Measurements from ENCODE around the gene GYPC.
"Not testable (repeated sequence)": the region's sequence is repeated elsewhere in the genome, so short reads cannot be mapped to it uniquely, and the experiment has no call there.

Gene GYPC

DNA sequence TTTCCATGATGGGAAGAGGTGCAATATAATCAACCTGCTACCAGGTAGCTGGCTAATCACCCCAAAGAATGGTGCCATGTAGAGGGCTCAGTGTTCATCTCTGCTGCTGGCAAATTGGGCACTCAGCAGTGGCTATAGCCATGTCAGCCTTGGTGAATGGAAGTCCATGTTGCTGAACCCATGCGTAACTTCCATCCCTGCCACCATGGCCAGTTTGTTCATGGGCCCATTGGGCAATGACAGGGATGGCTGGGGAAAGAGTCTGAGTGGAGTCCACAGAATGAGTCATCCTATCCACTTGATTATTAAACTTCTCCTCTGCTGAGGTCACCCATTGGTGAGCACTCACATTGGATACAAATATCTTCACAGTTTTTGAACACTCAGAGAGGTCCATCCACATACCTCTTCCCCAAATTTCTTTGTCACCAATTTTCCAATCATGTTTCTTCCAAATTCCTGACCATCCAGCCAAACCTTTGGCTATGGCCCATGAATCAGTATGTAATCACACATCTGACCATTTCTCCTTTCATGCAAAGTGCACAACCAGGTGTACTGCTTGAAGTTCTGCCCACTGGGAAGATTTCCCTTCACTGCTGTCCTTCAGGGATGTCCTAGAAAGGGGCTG is 8.1 kb upstream of the GYPC start:
- in situ Hi-C loops (cut with MboI; ENCODE audit: low pct_unique_long_range_greater_than_20kb, low sequenced_read_pairs): not testable (repeated sequence)

DNA sequence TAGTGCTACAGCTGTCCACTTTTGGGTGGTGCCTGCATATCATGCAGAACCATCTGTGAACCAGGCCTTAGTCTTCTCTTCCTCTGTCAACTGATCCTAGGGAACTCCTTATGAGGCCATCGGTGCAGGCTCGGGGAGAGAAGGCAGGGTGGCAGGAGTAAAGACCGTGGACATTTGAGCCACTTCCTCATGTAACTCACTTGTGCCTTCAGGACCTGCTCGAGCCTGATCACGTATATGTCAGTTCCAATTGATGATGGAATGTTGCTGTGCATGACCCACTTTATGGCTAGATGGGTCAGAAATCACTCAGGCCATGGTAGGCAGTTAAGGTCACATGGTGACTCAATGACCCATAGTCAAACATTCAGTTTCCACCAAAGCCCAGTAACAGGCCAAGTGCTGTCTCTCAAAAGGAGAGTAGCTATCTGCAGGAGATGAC is 7.6 kb upstream of the GYPC start:
- in situ Hi-C loops (cut with MboI; ENCODE audit: low pct_unique_long_range_greater_than_20kb, low sequenced_read_pairs); DNase-seq: not testable (repeated sequence)

More for the DNA sequence above, 8.1 kb upstream of the GYPC start:
- not testable (repeated sequence) for DNase-seq

DNA sequence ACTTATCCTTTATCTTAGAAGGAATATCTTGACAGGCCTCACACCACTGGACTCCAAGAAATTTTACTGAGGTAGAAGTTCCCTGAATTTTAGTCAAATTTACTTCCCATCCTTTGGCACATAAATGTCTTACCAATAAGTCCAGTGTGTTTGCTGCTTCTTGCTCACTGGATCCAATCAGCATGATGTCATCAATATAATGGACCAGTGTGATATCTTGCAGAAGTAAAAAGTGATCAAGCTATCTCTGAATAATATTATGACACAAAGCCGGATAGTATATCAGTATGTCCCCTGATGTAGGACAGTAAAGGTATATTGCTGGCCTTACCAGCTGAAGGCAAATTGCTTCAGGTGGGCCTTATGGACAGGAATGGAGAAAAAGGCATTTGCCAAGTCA is 6.9 kb upstream of the GYPC start:
- no peak for DNase-seq
- in situ Hi-C loops (cut with MboI; ENCODE audit: low pct_unique_long_range_greater_than_20kb, low sequenced_read_pairs): no loop called here

DNA sequence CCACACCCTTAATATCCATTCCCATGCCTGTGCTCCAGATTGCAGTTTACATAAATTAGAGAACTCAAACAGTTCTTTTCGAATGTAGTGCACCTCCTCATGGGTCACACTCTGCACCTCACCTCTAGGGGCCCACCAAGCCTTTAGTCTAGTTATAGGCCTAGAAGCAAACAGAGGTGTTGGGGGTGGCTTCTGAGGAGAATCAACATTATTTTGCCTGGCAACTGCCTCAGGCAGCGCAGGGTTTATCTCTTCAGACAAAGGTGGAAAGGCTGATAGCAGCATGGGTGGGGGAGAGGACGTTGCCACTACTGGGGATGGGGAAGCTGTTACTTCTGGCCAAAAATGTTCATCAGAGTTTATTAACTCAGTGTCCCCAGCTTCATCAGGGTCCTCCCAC is 5.0 kb upstream of the GYPC start:
- no peak for DNase-seq
- in situ Hi-C loops (cut with MboI; ENCODE audit: low pct_unique_long_range_greater_than_20kb, low sequenced_read_pairs): no loop called here

DNA sequence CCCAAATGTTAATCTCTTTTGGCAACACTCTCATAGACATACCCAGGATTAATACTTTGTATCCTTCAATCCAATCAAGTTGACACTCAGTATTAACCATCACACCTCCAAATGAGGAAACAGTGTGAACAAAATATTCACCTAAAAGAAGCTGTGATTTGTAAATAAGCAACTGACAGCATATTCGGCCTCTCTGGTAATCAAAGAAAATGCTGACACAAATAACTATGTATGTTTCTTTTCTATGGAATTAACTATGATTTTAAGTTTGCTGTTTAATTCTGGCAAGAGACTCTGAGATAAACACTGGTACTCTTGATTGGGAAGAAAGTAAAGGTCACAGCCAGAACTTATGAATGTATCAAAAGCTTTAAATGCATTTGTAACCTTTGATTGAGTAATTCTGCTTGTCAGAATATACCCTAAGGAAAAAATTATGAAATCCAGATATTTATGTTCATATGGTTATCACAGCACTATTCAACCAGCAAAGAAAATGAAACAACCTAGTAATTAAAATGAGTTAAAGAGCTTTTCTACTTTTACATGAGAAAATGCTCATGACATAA is 3.6 kb upstream of the GYPC start:
- no peak for DNase-seq
- in situ Hi-C loops (cut with MboI; ENCODE audit: low pct_unique_long_range_greater_than_20kb, low sequenced_read_pairs): no loop called here

DNA sequence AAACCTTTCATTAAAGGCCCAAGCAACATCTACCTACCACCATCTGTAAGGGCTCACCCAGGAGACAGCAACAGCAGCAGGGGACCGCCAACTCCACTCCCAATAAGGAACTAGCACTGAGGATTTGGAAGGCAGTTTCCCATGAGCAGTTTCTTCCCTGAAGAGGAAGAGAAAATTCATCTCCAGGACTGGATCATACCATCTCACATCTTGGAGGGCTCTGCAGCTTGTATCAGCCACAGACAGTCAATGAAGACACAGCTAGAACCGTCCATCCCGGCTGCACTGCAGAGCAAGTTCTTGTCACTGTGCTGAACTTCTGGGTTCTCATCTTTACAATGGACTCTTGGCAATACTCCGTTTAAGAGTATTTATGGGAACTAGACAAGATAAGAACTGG is 2.8 kb upstream of the GYPC start:
- no peak for DNase-seq
- in situ Hi-C loops (cut with MboI; ENCODE audit: low pct_unique_long_range_greater_than_20kb, low sequenced_read_pairs): no loop called here

DNA sequence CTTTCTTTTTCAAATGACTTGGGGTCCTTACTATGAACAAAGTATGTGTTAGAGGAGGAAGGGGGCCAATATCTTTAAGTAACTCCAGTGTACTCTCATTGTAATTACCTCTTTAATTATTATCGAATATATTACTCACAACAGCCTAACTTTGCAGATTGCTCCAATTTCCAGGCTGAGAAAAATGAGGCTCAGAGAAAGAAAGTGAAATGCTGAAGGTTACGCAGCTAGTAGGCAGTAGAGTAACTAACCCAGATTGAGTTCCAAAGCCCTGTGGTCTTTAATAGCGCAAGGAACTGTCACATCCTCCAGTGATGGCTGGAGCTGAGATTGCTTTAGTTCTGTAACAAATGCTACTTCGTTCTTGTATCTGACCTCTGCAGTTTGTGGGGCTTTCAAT is 2.2 kb upstream of the GYPC start:
- in situ Hi-C loops (cut with MboI; ENCODE audit: low pct_unique_long_range_greater_than_20kb, low sequenced_read_pairs): no loop called here

DNA sequence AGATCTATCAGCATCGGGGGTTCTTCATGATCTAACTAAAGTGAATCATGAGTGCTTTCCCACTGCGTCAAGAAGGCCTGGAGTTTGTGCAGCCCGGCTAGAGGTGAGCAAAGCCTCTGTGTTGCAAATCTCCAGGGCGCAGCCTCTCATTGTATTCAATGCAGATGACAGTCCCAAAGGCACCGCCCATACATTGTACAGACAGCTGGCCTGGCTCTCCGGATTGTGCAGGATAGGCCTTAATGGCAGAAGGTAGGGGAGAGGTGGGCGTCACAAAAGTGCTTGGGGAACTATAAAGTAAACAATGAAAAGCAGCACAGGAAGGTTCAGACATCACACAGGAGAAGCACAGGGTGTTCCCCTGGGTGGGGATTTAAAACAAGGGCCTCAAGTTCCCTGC is 907 bp upstream of the GYPC start:
- in situ Hi-C loops (cut with MboI; ENCODE audit: low pct_unique_long_range_greater_than_20kb, low sequenced_read_pairs): no loop called here
- no peak for DNase-seq

More for the DNA sequence above, 2.2 kb upstream of the GYPC start:
- DNase-seq: no peak

DNA sequence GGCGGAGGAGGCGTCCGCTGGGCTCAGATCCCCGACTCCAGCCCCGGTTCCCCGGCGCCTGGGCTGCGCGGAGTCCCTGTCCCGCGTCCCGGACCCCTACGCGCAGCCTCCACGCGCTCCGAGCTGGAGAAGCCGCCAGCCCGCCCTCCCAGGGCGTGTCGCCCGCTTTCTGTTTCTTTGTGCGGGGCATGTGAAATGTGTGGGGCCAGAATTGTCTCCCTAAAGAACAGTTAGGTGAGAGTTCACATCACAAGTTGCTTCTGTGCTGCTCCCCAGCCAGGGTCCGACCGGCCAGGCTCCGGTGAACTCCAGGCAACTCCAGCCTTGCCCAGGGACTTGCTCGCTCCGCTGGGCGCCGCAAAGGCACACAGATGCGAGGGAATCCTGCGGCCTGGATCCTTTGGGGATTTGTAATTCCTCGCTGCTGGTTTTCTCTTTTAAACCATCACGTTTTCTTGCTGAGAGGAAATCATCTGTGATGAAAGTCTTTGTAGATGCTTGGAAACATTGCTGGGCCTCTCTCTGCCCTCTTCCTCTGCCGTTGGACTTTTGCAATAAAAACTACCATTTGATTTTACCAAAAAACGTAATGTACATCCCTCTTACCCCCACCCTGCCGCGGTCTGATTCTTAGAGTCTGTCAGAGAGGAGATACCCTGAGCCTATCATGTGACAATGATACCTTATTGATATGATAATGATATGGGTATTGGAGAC is 631 bp downstream of the GYPC start:
- in situ Hi-C loops (cut with MboI; ENCODE audit: low pct_unique_long_range_greater_than_20kb, low sequenced_read_pairs): no loop called here

DNA sequence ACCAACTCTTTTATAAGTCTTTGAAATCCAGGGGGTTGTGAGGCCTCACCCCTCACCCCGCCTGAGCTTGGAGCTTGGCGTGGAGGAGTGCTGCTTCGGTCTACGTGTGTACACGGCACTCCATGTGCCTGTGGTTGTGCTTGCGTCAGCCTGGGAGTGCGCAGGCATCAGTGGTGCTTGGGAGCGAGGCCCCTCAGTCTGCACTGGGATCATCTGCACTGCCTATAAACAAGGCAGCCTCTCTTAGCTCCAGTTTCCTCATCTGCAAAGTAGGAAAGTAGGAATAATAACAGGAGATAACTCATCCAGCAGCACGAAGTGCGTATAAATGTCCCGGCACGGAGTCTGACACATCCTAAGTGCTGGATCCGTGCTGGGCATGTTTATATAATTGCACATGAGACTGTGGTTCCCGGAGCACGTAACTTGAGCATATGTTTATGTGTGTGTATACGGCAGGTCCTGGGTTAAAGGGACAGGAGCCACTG is 1.2 kb downstream of the GYPC start:
- in situ Hi-C loops (cut with MboI; ENCODE audit: low pct_unique_long_range_greater_than_20kb, low sequenced_read_pairs): no loop called here
- no peak for DNase-seq

More for the DNA sequence above, 631 bp downstream of the GYPC start:
- DNase-seq: no peak

DNA sequence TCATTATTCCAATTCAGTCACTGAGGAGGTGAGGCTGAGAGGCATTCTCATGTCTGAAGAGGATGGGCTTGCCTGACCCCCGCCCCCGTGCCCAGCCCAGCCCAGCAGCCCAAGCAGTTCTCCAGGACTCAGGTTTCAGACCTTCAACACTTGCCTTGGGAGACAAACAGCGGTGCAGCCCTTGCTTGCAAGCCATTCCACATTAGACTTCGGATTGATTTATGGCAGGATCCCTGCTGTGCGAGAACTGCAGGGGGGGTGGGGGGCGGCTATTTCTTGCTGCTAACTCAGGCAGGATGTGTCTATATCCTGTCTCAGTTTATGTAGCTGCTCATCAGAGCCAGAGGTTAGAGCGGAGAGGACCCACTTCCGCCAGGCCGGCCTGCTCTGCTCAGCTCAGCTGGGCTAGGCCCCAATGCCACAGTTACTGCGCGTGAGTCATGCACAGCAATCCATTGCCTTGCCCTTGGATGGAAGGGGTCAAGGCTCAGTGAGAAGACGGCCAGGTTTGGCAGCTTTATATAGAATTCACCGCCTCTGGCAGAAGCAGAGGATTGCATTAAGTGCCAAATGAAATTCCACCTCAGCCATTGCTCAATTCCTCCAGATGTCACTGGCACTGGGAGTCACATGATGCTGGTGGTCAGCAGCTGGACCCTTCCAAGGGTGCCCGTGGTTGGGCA is 1.8 kb downstream of the GYPC start:
- in situ Hi-C loops (cut with MboI; ENCODE audit: low pct_unique_long_range_greater_than_20kb, low sequenced_read_pairs): no loop called here
- peak; percentile 92 for DNase-seq

DNA sequence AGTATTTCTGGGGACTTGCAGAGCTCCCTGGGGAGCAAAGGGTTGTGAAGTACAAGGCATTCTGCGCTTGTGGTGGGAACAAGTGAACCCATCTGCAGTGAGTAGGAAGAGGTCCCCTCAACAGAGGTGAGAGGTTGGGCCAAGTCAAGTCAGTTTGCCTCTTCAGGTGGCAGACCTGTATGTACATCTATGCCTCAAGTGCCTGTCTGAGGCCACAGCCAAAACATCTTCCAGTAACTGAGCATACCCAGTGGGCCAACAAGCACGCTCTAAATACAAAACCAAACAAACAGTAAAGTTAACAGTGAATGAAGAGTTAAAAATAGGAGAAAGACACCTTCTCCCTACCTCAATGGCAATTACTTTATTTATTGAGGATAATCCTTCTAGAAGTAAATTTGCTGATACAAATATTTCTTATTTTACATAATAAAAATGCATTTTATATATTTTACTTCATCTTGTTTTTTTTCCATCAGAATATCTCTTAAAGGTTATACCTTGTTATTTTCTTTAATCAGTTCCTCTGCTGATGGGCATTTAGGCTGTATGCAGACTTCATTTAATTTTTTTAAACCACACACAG is 2.5 kb downstream of the GYPC start:
- in situ Hi-C loops (cut with MboI; ENCODE audit: low pct_unique_long_range_greater_than_20kb, low sequenced_read_pairs): no loop called here
- no peak for DNase-seq

DNA sequence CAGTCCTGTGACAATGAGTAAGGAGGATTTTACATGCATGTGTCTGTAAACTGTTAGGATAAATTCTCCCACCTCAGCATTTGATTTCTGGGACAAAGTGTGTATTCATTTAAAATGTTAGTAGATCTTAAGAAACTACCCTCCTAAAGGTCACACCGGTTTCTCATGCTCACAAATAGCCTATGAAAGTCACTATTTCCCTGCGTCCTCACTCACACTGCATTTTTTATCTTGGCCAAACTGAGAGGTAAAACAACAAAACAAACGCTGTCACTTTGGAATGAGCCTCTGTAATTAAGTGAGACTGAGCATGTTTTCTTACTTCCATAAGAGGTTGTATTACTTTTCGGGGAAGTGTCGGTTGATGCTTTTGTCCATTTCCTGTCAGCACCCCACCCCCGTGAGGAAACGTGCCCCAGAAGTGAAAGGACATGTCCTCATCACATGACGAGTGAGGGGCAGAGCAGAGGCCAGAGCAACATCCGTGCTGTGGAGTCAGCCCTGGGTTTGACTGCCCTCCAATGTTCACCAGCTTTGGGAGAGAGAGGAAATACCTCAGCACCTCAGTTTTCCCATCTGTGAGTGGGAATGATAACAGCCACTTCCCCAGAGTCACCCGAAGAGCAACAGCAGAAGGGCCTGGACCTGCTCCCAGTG is 3.1 kb downstream of the GYPC start:
- in situ Hi-C loops (cut with MboI; ENCODE audit: low pct_unique_long_range_greater_than_20kb, low sequenced_read_pairs): no loop called here
- no peak for DNase-seq

DNA sequence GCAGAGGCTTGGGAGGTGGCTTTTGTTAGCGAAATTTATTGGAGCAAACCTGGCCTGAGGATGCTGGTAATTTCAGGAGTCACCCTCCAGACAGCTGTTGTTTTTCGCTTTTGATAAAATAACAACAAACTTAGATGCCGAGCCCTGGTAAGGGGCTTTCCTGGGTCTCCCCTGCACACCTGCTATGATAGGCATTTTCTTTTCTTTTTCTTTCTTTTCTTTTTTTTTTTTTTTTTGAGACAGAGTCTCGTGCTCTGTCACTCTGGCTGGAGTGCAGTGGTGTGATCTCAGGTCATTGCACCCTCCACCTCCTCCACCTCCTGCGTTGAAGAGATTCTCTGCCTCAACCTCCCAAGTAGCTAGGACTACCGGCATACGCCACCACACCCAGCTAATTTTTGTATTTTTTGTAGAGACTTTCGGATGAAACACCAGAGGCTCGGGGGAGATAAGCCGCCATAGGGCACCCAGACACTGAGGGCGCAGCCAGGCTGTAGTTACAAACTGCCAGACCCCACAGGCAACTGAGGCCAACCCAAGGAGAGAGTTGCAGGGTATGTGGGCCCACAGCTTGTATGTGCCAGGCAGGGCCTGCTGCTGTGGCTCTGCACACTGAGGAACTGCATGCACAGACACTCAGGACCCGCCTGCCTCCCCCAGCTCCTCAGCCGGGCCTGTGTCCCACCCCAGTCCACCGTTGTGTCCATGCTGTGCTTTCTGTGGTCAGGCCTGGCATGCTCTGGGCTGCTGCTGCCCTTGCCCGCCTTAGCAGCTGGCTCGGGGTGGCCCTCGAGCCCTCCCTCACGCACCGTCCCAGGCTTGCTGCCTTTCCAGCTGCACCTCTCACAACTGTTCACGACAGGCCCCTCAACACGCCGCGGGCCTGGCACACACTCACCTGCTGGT is 3.9 kb downstream of the GYPC start:
- no peak for DNase-seq
- in situ Hi-C loops (cut with MboI; ENCODE audit: low pct_unique_long_range_greater_than_20kb, low sequenced_read_pairs): no loop called here

DNA sequence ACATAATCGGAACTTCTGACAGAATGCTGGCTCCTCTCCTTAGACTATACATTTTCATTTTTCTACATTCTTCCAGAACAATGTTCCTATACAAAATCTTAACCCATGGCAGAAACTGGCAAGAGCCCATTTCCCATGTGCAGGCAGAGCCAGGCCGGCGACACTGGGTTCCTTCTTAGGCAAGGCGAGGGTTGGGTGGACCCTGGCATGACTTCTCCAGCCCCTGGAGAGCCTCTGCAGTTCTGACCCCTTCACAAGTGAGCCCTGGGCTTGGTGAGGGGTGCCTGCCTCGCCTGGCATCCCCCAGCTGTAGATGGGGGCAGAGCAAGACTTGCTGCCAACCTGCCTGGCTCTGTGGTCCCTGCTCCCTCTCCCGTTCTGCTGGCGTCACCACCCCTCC is 5.0 kb downstream of the GYPC start:
- in situ Hi-C loops (cut with MboI; ENCODE audit: low pct_unique_long_range_greater_than_20kb, low sequenced_read_pairs): no loop called here
- DNase-seq: no peak

DNA sequence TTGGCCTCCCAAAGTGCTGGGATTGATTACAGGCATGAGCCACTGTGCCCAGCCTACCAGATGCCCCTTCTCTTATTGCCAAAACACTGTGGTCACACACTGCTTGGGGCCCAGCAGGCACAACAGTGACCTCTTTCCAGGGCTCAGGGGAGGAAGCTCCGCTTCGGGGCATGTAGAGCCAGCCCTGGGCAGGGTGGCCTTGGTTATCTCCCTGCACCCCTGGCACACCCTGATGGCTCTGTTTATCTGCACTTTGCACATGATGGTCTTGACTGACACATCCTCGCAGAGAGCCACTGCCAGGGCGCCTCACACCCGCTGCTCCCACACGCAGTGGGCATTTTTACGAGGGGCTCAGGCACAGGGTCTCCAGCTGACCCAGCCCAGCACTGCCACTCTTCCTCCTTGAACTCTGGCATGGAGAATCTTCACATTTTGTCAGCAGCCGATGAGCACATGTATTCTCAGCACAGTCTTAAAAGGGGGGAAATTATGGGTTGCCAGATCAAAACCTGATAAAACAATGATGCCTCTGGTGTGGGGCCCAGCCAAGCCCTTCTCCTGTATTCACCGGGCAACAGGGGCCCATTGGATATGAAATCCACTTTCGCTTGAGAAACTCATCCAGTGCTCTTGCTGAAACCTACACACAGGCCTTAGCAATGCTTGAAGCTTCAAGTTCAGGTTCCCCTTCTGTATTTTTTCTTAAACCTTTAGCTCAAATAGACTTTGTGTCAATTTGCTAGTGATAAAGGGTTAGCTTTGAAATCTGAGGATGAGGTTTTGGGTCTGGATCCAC is 5.9 kb downstream of the GYPC start:
- no peak for DNase-seq
- in situ Hi-C loops (cut with MboI; ENCODE audit: low pct_unique_long_range_greater_than_20kb, low sequenced_read_pairs): no loop called here

DNA sequence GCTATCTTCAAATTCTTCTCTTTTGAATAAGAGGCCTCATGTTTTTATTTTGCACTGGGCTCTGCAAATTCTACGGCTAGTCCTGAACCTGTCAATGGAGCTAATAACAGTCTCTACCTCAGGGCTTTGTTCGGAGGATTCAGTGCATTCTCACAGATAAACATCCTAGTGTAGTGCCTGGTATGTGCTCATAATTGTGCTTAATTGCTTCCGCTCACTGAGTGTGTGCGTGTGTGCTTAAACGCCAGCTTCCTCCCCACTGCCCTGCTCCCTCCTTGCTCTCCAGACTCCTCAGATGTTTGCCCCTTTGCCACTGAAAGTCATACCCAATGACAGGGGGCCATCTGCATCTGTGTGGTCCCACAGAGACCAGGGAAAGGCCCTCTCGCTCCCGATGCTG is 6.7 kb downstream of the GYPC start:
- peak; percentile 72 for DNase-seq
- in situ Hi-C loops (cut with MboI; ENCODE audit: low pct_unique_long_range_greater_than_20kb, low sequenced_read_pairs): no loop called here

All from KBM-7 (cell line).